HepG2 (cell line): Measurements from ENCODE around the gene MT4. TPM values are rescaled to one million over a fixed set of nuclear protein-coding genes. Genes with fewer than 3 reads are reported as not detected.

ENCODE experiments used
- ATAC-seq: fragments of 200-7000 bp; cut with Tn5 transposase; 3 replicates; pipeline ENCODE4 v1.9.1; 2020; ENCODE audit warnings: mild to moderate bottlenecking, moderate library complexity
- BruUV-seq: library from RNA; stranded (reverse); fragments of 400-500 nt; replicated peaks from 2 replicates; lab custom pipeline; 2021; lab: Mats Ljungman, UMichigan
- CTCF ChIA-PET: fragments of 300-600 bp; formaldehyde crosslinking; extraction: SDS; loops from one replicate; lab custom pipeline; 2021; ENCODE audit warnings: low total read pairs, inconsistent platforms, low intra/inter-chr PET ratio; lab: Yijun Ruan, JAX
- POLR2A ChIA-PET: fragments of 350-600 bp; sonication (Branson Sonifier 250); formaldehyde crosslinking; loops from one replicate; lab custom pipeline; 2020; ENCODE audit warnings: antibody characterized with exemption, inconsistent platforms; lab: Yijun Ruan, JAX
- DNase-seq: peaks from one replicate; pipeline ENCODE4 v3.0.0-alpha.2; 2015; ENCODE audit warnings: low spot score
- FAIRE-seq: peaks from 3 replicates; lab custom pipeline; 2011; peaks lifted over from hg19 to GRCh38; lab: Jason Lieb, UNC
- H2AFZ ChIP-seq: one replicate; pipeline ENCODE4 v1.6.1; 2011; ENCODE audit warnings: low read length, inconsistent platforms
- H3K27ac ChIP-seq: fragments of 300-600 bp; 3 replicates; pipeline ENCODE4 v1.8.0; 2011; ENCODE audit warnings: mixed run types, mild to moderate bottlenecking, mixed read lengths, low read length, inconsistent platforms; ENCODE audit not compliant: insufficient read depth; ENCODE audit errors: extremely low read length
- H3K27me3 ChIP-seq, 2 experiments: fragments of 200-600 bp in 1 of 2; 2 replicates in 1 of 2; 3 replicates in 1 of 2; pipeline versions ENCODE4 v1.6.0 to v1.8.0; 2011; ENCODE audit warnings: low read length in 2 of 2, mild to moderate bottlenecking in 2 of 2, moderate library complexity in 2 of 2, inconsistent platforms in 1 of 2; ENCODE audit not compliant: insufficient read depth in 2 of 2, control insufficient read depth in 1 of 2
- H3K36me3 ChIP-seq, 2 experiments: fragments of 200-600 bp in 1 of 2; replicated peaks in 1 of 2; 2 replicates in 1 of 2; 3 replicates in 1 of 2; pipeline versions ENCODE4 v1.5.1 to v1.8.0; 2011; ENCODE audit warnings: low read length in 2 of 2, inconsistent platforms in 1 of 2; ENCODE audit not compliant: insufficient read depth in 2 of 2, control insufficient read depth in 1 of 2
- H3K4me1 ChIP-seq: 2 replicates; pipeline ENCODE4 v1.5.1; 2012; ENCODE audit warnings: low read length, inconsistent platforms; ENCODE audit not compliant: insufficient read depth
- H3K4me2 ChIP-seq: 2 replicates; pipeline ENCODE4 v1.6.0; 2011; ENCODE audit warnings: low read depth, low read length, inconsistent platforms
- H3K4me3 ChIP-seq, 3 experiments: fragments of 200-600 bp in 1 of 3; sonication (generic), shearing (Covaris generic) in 1 of 3; replicated peaks in 1 of 3; 2 replicates each; pipeline ENCODE4 v1.5.1; 2011 to 2016; ENCODE audit warnings: low read length in 3 of 3, inconsistent platforms in 2 of 3, low read depth in 2 of 3, mild to moderate bottlenecking in 2 of 3, control low read depth in 1 of 3, mixed read lengths in 1 of 3; ENCODE audit not compliant: insufficient read depth in 1 of 3
- H3K79me2 ChIP-seq: one replicate; pipeline ENCODE4 v1.6.1; 2011; ENCODE audit warnings: low read length, inconsistent platforms; ENCODE audit not compliant: insufficient read depth
- H3K9ac ChIP-seq: 2 replicates; pipeline ENCODE4 v1.6.0; 2011; ENCODE audit warnings: mild to moderate bottlenecking, low read depth, low read length, inconsistent platforms; ENCODE audit not compliant: insufficient read depth
- H3K9me3 ChIP-seq: 2 replicates; pipeline ENCODE4 v1.5.1; 2012; ENCODE audit warnings: mild to moderate bottlenecking, low read length
- H4K20me1 ChIP-seq: 2 replicates; pipeline ENCODE4 v1.6.0; 2011; ENCODE audit warnings: inconsistent platforms, mild to moderate bottlenecking, low read length, moderate library complexity; ENCODE audit not compliant: insufficient read depth
- ATF7 ChIP-seq, 2 experiments: fragments of 450-650 bp in 1 of 2; sonication (generic) in 1 of 2; formaldehyde crosslinking in 1 of 2; IDR thresholded peaks; 2 replicates each; pipeline versions ENCODE4 v1.4.0 to v1.6.1; 2016 to 2020; ENCODE audit warnings: antibody characterized with exemption in 1 of 2, mild to moderate bottlenecking in 1 of 2, missing genetic modification reagents in 1 of 2
- BORCS8-MEF2B ChIP-seq: sonication (generic); formaldehyde crosslinking; IDR thresholded peaks from 2 replicates; pipeline ENCODE4 v1.8.0; 2022; ENCODE audit warnings: mild to moderate bottlenecking, missing genetic modification reagents
- E2F2 ChIP-seq: sonication (generic); formaldehyde crosslinking; IDR thresholded peaks from 2 replicates; pipeline ENCODE4 v1.4.0; 2020; ENCODE audit warnings: missing genetic modification reagents, borderline replicate concordance
- ELF1 ChIP-seq: sonication (generic); formaldehyde crosslinking; IDR thresholded peaks from 2 replicates; pipeline ENCODE4 v1.4.0; 2020; ENCODE audit warnings: missing genetic modification reagents
- KDM2A ChIP-seq: sonication (generic); formaldehyde crosslinking; IDR thresholded peaks from 2 replicates; pipeline ENCODE4 v1.4.0; 2020; ENCODE audit warnings: low read depth, missing genetic modification reagents, borderline replicate concordance
- LBX2 ChIP-seq: sonication (generic); formaldehyde crosslinking; IDR thresholded peaks from 2 replicates; pipeline ENCODE4 v1.5.0; 2020; ENCODE audit warnings: missing genetic modification reagents, mild to moderate bottlenecking, borderline replicate concordance
- MYNN ChIP-seq: sonication (generic); formaldehyde crosslinking; IDR thresholded peaks from 2 replicates; pipeline ENCODE4 v1.4.0; 2020; ENCODE audit warnings: mild to moderate bottlenecking, low read depth, missing genetic modification reagents
- NKX3-1 ChIP-seq: sonication (generic); formaldehyde crosslinking; IDR thresholded peaks from 2 replicates; pipeline ENCODE4 v1.5.0; 2020; ENCODE audit warnings: missing genetic modification reagents
- ZNF33B ChIP-seq: sonication (generic); formaldehyde crosslinking; IDR thresholded peaks from 2 replicates; pipeline ENCODE4 v1.5.1; 2020; ENCODE audit warnings: mild to moderate bottlenecking, missing genetic modification reagents
- ZNF431 ChIP-seq: sonication (generic); formaldehyde crosslinking; IDR thresholded peaks from 2 replicates; pipeline ENCODE4 v1.9.0; 2022; ENCODE audit warnings: missing genetic modification reagents, low read depth, mild to moderate bottlenecking, borderline replicate concordance
- ZNF607 ChIP-seq: sonication (generic); formaldehyde crosslinking; IDR thresholded peaks from 2 replicates; pipeline ENCODE4 v1.5.1; 2020; ENCODE audit warnings: missing genetic modification reagents, mild to moderate bottlenecking, borderline replicate concordance
- WGBS: methylation state at CpG from one replicate; pipeline ENCODE4 v1.1.6; 2017; ENCODE audit warnings: low lambda C conversion rate; 5-methylcytosine and 5-hydroxymethylcytosine counted together
- in situ Hi-C: cut with HindIII; loops from 2 replicates; pipeline ENCODE4 v1.10.0; 2017; ENCODE audit warnings: low pct_unique_long_range_greater_than_20kb; ENCODE audit not compliant: extremely low pct_ligation_motif_present
- intact Hi-C: fragments of 100-400 bp; cut with micrococcal nuclease; formaldehyde crosslinking; loops from one replicate; pipeline ENCODE4 v1.10.0; 2022; ENCODE audit not compliant: unreplicated experiment
- polyA plus RNA-seq, 8 experiments: library from polyadenylated mRNA; depleted of rRNA in 3 of 8; stranded (reverse) in 7 of 8; unstranded in 1 of 8; fragments of >200 nt; fragmentation: Illumina TruSeq in 4 of 8; extraction: Trizol in 4 of 8; gene quantifications; 2 replicates each; pipeline versions ENCODE4 v1.2.1 to v1.2.3, GENCODE V29; 2011 to 2016; ENCODE audit warnings: low read depth in 4 of 8, missing spikeins in 1 of 8, mixed read lengths in 1 of 8; ENCODE audit not compliant: insufficient read depth in 1 of 8
- total RNA-seq, 5 experiments: library from RNA; depleted of rRNA; stranded (reverse); fragments of >200 nt; fragmentation: Illumina TruSeq; extraction: Trizol; gene quantifications; 2 replicates each; pipeline ENCODE4 v1.2.3, GENCODE V29; 2016; ENCODE audit warnings: low read depth in 1 of 5
- TF ChIP-seq, protein P1 (sequence below): IDR thresholded peaks from 2 replicates; pipeline ENCODE4 v1.6.1; 2016
- TF ChIP-seq, protein P2 (sequence below): IDR thresholded peaks from 2 replicates; pipeline ENCODE4 v1.6.1; 2016; ENCODE audit warnings: control low read depth
- TF ChIP-seq, protein P3 (sequence below): sonication (generic); formaldehyde crosslinking; IDR thresholded peaks from 2 replicates; pipeline ENCODE4 v1.4.0; 2020; ENCODE audit warnings: missing genetic modification reagents, mild to moderate bottlenecking, borderline replicate concordance
- TF ChIP-seq, protein P4 (sequence below): sonication (generic); formaldehyde crosslinking; IDR thresholded peaks from 2 replicates; pipeline ENCODE4 v1.5.1; 2020; ENCODE audit warnings: missing genetic modification reagents, mild to moderate bottlenecking, borderline replicate concordance

Gene MT4
- total and polyA plus RNA-seq, 2 of the 13 experiments (the other 11 are each of a cell fraction or from before 2014, with no cell fraction given): not detected

DNA sequence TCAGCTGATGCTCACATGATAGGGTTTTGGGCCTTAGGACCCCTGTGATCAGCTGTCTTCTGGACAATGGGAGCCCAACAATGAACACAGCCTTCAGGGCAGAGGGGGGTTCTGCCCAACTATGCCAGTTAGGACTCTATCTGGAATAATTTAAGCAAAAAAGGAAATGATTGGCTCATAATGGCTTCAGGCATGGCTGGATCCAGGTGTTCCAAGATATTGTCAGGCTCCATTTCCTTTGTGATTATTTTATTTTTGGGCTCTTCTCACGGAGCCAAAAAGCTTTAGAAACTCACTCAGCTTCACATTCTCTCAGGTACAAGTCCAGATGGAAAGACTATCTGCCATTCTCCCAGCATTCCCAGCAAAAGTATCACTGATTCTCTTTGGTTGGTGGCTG is 40.6 kb downstream of the MT4 start (continued):
- 0 out of 2 replicates have a peak, but pooled peaks have one; percentile 34 for TF ChIP-seq ZNF607

DNA sequence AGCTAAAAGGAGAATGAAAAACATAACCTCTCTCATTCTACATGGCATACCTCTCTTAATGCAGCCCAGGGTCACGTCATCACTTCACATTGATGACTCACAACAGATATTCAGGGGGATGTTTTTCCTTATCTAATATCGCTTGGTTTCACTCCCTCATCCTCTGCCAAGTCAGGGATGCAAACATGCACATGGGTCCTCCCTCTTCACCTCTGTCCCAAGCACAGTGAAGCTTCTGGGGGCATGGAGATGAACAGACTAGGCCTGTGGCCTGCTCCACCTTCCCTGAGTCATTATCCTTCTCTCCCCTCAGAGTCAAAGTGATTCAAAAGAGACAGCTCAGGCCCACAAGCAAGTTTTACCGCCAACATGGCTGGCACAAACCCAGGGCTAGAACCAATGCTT is 41.2 kb downstream of the MT4 start:
- Histone ChIP-seq H2AFZ (no peak overlapping the region), H3K9me3 (no peaks in the 10 kb centered on the region), H3K79me2 (no peaks in the 10 kb centered on the region), H3K4me3 (peak overlapping the region; percentile 75 to 84 (median 78)), H3K36me3 (no peaks in the 10 kb centered on the region), H3K9ac (peak overlapping the region; percentile 79), H3K4me2 (peak overlapping the region; percentile 91), H4K20me1 (no peaks in the 10 kb centered on the region), H3K27me3 (peaks cover 0 to 7% of the 10 kb centered on the region in 2 experiments; a peak in 2 of 5 replicates), H3K27ac (peak overlapping the region; percentile 93), H3K4me1 (peaks cover 61% of the 10 kb centered on the region)
- ATAC-seq (no peak), FAIRE-seq (no peak), DNase-seq (no peak)
- POLR2A ChIA-PET: interaction anchor here (0.6 to 3.4 kb wide), 10 partner anchors 13 to 1419 kb away, joined by 3 to 39 read pairs (median 6); partner anchors contain the start of genes MT1E, MT1G, NUDT21 and OGFOD1
- in situ Hi-C loops (no loop called here), intact Hi-C loops (loop anchor here (10.0 kb wide), 2 partner anchors 49 to 259 kb away; partner anchors contain the start of genes MT1B, MT1F and SLC12A3)
- BruUV-seq: no TSS peak
- CTCF ChIA-PET: no interaction called here
- 45% methylated on average over 3 of the region's 3 CpGs for WGBS
- TF ChIP-seq ATF7 (IDR thresholded peaks at IDR 0.05) (peak; percentile 41; the same call in 1 of the 2 replicates), ATF7 (CRISPR knock-in tag; IDR thresholded peaks at IDR 0.05) (no peak), ELF1 (CRISPR knock-in tag) (no peak), LBX2 (CRISPR knock-in tag) (0 out of 2 replicates have a peak, but pooled peaks have one; percentile 56), ZNF33B (CRISPR knock-in tag) (no peak), MYNN (CRISPR knock-in tag) (0 out of 2 replicates have a peak, but pooled peaks have one; percentile 22), NKX3-1 (CRISPR knock-in tag) (no peak), E2F2 (CRISPR knock-in tag) (no peak), KDM2A (CRISPR knock-in tag) (no peak), BORCS8-MEF2B (CRISPR knock-in tag) (0 out of 2 replicates have a peak, but pooled peaks have one; percentile 31), ZNF431 (CRISPR knock-in tag) (0 out of 2 replicates have a peak, but pooled peaks have one; percentile 65)
- TF ChIP-seq, protein P1, sequence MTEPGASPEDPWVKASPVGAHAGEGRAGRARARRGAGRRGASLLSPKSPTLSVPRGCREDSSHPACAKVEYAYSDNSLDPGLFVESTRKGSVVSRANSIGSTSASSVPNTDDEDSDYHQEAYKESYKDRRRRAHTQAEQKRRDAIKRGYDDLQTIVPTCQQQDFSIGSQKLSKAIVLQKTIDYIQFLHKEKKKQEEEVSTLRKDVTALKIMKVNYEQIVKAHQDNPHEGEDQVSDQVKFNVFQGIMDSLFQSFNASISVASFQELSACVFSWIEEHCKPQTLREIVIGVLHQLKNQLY (CRISPR knock-in tag): no peak
- TF ChIP-seq, protein P2, sequence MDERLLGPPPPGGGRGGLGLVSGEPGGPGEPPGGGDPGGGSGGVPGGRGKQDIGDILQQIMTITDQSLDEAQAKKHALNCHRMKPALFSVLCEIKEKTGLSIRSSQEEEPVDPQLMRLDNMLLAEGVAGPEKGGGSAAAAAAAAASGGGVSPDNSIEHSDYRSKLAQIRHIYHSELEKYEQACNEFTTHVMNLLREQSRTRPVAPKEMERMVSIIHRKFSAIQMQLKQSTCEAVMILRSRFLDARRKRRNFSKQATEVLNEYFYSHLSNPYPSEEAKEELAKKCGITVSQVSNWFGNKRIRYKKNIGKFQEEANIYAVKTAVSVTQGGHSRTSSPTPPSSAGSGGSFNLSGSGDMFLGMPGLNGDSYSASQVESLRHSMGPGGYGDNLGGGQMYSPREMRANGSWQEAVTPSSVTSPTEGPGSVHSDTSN (CRISPR knock-in tag): no peak
- TF ChIP-seq, protein P3, sequence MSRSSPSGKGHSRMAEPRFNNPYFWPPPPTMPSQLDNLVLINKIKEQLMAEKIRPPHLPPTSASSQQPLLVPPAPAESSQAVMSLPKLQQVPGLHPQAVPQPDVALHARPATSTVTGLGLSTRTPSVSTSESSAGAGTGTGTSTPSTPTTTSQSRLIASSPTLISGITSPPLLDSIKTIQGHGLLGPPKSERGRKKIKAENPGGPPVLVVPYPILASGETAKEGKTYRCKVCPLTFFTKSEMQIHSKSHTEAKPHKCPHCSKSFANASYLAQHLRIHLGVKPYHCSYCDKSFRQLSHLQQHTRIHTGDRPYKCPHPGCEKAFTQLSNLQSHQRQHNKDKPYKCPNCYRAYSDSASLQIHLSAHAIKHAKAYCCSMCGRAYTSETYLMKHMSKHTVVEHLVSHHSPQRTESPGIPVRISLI (CRISPR knock-in tag): no peak
- TF ChIP-seq, protein P4, sequence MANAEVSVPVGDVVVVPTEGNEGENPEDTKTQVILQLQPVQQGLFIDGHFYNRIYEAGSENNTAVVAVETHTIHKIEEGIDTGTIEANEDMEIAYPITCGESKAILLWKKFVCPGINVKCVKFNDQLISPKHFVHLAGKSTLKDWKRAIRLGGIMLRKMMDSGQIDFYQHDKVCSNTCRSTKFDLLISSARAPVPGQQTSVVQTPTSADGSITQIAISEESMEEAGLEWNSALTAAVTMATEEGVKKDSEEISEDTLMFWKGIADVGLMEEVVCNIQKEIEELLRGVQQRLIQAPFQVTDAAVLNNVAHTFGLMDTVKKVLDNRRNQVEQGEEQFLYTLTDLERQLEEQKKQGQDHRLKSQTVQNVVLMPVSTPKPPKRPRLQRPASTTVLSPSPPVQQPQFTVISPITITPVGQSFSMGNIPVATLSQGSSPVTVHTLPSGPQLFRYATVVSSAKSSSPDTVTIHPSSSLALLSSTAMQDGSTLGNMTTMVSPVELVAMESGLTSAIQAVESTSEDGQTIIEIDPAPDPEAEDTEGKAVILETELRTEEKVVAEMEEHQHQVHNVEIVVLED: no peak
